GM21619 (cell line): ENCODE measurements around the gene E2F2.

Experiments
- ATAC-seq: cut with Tn5 transposase; IDR thresholded peaks from one replicate; pipeline ENCODE4 v1.9.1; 2021; ENCODE audit not compliant: unreplicated experiment

Gene E2F2, protein sequence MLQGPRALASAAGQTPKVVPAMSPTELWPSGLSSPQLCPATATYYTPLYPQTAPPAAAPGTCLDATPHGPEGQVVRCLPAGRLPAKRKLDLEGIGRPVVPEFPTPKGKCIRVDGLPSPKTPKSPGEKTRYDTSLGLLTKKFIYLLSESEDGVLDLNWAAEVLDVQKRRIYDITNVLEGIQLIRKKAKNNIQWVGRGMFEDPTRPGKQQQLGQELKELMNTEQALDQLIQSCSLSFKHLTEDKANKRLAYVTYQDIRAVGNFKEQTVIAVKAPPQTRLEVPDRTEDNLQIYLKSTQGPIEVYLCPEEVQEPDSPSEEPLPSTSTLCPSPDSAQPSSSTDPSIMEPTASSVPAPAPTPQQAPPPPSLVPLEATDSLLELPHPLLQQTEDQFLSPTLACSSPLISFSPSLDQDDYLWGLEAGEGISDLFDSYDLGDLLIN

DNA sequence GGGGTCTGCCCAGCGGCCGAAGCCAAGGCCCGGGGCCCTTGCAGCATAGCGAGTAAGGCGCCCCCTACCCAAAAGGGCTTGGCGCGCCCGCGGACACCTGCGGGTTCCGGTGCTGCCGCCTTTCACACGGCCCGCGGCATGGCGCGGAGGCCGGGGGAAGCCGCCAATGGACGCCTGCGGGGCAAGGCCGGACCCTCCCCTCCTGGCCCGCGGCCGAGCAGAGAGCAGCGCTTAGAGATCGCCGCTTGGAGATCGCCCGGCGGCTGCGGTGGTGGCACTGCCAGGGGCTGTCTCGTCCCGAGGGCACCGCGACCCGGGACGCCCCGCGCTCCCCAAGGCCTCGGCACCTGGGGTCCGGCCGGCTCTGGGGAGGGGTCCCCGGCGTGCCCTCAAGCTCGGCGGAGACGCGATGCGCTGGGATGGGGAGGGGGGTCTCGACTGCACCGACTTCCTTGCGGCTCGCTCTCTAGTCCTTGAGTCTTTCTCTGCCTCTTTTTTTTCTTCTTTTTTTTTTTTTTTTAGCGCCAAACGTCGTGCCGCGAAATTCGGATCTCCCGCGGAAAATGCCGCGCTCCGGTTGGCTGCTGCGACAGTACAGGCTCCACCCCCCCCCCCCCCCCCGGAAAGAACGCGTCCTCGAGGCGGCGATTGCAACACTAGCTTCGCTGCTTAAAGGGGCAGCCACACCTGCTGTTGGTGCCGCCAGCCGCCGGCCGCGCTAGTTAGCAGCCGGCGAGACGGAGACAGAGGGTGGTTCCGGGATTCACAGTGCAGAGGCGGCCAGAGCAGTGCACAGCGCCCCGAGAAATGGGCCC is at the start of gene E2F2:
TSS of gene E2F2 (minus strand) at position 487 of the 815 bp plus-strand sequence. CDS start at position 47, 440 bp downstream.
- peak; percentile 48 for ATAC-seq

DNA sequence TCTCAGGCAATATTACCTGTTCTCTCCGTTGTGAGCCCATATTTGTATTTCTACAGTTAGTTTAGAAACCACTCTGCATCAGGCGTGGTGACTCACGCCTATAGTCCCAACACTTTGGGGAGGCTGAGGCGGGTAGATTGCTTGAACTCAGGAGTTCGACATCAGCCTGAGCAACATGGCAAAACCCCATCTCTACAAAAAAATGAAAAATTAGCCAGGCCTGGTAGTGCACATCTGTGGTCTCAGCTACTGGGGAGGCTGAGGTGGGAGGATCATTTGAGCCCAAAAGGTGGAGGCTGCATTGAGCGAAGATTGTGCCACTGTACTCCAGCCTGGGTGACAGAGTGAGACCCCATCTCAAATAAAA is 47.9 kb upstream of the E2F2 start:
- no peak for ATAC-seq

DNA sequence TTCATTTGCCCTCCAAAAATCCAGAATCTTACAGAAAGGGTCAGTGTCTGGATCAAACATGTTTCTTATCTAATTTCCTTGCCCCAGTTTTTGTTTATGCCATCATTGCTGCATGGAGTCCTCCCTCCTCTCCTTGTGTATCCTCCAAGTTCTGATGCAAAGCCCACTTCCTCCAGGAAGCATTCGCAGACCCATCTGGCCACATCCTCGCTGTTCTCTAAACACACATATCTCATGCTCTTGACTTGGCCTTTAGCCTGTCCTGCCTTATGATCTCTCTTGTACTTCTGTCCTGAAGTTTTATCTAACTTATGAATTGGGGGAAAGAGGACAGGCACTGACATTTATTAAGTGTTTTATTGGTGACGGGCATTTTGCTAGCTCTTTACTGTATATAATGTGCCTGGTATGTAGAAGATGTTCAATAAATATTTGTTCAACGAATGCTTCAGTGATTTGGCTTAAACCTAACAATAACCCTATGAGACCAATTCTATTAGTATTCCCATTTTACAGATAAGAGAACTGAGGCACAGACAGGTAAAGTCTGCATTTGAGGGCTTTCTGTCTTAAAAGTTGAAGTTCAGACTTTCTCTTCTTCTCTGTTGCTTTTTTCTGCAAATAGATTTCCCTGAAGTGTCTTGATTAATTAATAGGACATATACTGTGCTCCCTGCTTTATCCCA is 47.4 kb upstream of the E2F2 start:
- no peak for ATAC-seq

DNA sequence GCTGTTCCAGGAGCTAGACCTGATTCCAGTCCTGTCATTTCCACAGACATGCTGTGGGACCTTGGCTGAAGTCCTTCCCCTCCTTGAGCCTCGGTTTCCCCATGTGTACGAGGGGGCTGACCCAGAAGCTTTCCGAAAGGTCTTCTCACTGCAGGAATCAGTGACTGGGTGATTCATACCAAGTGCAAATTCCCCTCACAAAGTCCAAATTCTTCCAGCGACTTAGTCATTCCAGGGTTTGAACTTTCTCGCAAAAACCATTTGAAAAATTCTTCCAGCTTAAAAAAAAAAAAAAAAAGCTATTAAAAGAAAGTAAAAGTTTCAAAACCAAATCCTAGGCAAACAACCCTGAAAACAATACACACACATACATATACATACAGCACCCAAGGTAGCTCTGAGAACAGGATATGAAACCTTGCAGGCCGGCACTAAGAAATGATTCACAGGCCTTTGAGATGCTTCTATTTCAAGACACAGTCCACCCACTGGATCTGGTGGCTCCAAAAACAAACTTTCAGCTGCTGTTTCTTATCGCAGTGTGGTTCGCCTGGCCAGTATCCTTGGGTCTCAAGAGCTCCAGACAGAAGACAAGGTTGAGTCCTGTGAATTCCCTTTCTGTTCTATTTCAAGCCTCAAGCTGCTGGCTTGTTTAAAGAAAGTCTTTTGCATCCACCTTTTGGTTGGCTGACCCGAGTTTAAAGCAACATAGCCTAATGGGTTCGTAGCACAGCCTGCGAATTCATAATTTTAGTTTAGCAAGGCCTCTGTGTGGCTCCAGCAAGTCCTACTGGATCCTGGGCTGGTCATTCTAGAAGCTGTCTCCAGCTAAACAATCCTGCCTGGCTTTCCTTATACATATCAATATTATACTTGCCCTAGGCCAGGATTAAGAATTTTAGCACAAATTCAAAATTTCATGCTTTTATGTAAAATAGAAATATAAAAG is 46.3 kb upstream of the E2F2 start:
- ATAC-seq: peak; percentile 86

DNA sequence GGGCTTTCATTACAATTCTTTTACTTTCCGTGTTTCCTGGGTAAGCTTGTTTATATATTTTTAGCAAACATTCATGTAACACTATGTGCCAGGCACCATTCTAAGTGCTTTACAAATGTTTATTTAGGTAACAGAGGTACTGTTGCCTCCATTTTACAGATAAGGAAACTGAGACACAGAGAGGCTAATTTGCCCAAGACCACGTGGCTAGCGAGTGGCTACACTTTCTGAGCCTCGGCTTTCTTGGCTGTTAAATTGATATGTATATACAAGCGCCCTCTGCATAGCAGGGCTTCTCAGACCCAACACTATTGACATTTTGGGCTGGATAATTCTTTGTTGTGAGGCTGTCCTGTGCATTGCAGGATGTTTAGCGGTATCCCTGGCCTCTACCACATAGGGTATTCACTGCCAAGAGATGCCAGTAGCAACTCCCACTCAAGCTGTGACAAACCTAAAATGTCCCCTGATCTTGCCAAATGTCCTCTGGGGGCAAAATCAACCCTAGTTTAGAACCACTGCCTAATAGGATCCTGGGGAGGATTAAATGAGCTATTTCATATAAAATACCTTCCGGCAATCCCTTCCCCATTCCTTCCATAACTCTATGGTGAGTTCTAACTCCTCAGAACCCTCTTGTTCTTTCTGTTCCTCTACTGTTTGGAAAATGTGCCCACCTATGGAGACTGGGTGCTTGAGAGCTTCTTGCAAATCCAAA is 45.5 kb upstream of the E2F2 start:
- no peak for ATAC-seq

DNA sequence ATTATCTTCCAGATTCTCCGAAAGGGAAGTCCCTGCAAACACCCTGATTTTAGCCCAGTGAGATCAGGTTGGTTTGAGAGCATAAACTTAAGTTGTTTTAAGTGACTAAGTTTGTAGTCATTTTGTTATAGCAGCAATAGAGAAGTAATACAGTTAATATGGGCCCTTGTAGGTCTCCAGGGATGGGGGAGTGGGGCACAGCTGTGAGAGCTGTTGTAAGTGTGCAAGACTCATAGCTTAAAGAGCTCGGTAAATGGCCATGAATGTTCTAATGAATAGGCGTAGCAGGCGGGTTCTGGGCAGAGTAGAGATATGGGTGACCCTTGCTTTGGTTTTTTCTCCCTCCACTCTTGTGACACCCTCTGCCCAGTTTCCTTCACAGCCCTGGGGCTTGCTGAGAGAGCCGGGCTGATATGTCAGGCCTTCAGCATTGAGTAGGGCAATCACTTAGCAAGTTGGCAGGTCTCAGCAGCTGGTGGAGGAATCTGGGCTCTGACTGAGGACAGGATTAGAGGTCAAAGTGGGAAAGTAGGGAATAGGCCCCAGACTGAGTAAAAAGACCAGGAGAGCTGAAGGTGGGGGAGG is 44.3 kb upstream of the E2F2 start:
- ATAC-seq: no peak

DNA sequence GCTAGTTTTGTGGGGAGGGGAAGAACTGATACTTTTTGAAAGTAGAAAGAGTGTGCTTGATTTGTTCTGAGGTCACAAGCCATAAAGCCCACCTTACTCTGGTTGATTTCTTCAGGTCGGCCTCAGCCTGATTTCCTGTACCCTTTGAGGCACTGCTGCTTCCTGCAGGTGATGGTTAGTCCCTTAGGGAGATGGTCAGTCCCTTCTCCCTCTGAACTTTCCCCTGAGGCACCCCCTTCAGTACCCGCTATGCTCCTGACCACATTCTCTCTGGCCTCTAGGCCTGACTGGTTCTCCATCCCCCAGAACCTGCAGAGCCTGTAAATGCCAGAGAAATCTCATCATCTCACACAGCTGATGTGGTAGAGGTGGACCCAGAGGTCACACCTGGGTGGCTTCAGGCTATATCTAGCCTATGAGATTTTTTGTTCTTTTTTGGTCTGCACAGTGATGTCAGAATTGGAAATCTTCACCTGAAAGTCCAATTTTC is 43.3 kb upstream of the E2F2 start:
- peak; percentile 38 for ATAC-seq

DNA sequence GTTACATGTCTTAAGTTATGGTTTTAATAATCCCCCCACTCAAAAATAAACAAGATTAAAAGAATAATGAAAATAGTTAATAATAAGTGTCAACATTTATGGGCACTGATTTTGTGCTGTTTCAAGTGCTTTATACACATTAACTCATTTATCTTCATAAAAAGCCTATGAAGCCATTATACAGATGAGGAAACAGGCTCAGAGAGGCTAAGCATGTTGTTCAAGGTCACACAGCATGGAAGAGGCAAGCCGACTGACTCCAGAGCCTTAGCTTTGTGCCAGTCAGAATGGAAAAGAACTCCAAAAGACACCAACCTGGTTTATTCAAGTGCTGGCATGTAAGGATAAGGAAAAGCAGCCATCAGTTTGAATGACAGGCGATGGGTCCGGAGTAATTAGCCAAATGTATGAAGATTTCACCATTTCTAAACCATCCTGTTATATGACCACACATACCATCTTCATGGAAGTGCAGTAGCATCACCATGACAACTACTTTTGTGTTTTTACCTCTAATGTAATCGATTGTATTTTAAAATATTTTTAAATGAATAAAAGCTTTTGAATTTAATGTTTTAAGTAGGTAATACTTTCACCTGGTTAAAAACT is 42.6 kb upstream of the E2F2 start:
- no peak for ATAC-seq

DNA sequence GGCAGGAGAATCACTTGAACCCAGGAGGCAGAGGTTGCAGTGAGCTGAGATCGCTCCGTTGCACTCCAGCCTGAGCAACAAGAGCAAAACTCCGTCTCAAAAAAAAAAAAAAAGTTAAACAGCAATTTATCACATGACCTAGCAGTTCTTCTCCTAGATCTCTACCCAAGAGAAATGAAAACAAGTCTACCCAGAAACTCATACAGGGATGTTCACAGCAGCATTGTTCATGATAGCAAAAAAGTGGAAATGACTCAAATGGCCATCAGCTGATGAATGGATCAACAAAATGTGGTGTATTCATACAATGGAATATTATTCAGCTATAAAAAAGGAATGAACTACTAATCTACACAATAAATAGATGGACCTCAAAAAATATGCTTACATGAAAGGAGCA is 40.4 kb upstream of the E2F2 start:
- no peak for ATAC-seq

DNA sequence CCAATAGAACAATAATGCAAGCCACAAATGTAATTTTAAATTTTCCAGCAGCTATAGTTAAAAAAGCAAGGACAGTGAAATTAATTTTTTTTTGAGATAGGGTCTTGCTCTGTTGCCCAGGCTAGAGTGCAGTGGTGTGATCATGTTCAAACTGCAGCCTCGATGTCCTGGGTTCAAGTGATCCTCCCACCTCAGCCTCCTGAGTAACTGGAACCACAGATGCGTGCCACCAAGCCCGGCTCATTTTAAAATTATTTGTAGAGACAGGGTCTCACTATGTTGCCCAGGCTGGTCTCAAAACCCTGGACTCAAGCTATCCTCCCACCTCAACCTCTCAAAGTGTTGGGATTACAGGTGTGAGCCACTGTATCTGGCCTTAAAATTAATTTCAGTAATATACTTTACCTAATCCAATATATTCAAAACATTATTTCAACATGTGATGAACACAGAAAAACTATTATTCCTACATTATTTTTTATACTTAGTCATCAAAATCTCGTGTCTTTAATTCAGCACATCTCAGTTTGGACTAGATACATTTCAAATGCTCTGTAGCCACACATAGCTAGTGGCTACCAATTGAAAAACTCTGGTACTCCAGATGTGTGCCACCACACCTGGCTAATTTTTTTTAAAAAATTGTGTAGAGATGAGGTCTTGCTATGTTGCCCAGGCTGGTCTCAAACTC is 39.1 kb upstream of the E2F2 start:
- no peak for ATAC-seq

DNA sequence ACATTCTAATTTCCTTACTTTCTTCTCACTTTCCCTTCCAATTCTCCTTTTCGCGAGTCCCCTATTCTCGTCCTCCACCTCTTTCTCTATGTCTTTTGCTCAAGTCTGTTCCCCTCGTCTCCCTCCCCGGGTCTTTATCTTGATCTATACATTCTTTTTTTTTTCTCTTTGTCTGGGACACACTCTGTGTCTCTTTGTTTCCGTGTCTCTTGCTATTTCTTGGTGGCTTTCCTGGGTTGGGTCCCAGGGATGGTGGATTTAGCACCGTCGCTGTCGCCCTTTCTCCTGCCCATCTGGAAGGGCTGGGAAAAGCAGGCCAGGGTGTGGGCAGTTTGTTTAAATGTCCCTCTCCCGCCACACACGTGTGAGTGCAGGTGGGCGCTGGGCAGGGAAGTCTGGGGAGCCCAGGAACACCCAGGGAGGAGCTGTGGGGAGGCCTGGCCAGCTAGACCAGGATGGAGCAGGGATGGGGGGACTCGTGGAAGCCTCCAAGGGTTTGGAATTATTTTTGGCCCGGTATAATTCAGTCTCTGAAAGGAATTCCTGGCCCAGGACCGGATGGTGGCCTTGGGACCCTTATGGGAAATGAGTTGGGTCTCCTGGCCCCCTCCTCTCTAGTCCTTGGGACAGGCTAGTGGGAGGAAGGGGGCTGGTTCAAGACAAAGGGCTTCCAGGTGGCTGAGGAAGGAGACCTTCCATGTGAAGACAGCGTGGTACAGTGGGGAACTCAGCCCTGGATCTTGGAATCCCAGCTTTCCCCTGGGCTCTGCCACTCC is 37.8 kb upstream of the E2F2 start:
- ATAC-seq: no peak

DNA sequence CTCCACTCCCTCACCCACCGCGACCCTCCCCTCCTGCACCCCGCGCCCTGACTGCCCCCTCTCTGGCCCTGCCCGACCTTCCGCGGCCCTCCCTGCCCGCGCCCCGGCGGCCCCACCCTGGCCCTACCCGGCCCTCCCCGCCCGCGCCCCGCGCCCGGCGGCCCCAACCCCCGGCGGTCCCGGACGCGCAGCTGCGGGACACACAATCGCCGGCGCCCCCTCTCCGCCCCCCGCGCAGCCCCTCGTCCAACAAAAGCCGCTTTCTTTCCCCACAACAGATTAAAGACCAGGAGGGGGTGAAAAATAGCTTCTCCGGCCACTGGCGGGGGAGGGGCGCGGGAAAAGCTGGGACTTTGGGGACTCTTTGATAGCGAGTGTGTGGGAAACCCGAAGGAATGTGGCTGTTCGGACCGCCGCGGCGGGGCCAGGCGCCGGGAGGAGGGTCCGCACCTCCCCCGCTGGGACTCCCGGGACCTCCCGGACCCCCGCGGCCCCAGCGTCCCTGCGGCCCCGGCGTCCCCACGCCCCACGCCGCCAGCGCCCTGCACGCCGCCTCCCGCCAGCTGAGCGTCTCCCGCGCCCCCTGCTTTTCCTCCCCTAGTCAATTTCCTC is 37.1 kb upstream of the E2F2 start:
- no peak for ATAC-seq

DNA sequence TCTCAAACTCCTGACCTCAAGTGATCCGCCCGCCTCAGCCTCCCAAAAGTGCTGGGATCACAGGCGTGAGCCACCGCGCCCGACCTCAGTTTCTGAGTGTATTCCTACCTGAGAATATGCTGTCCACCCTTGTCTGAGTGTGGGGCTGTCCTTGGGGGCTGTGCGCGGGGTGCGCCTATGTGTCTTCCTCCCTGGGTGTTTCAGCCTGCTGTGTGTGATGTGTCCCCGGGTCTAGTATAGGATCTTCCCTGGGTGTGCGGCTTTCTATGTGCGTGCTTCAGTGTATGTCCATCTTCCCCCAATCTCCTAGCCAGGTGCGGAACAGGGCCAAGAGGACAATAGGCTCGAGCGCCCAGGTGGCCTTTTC is 36.6 kb upstream of the E2F2 start:
- ATAC-seq: no peak

DNA sequence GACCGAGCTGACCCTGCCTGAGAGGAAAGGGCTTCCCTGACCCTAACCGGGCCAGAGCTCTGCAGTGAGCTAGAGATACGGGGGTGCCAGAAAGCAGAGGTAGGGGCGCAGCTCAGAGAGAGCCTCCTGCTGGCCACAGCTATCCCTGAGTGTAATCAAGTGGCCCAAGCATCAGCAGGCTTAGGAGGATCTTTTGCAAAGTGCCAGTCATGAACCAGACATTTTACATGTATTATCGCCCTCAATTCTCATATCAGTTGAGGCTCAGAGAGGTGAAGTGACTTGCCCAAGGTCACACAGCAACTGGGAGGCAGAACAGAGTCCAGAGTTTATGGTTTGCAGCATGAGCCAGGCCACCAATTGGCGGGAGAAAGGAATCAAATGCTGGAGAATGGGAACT is 35.3 kb upstream of the E2F2 start:
- no peak for ATAC-seq

DNA sequence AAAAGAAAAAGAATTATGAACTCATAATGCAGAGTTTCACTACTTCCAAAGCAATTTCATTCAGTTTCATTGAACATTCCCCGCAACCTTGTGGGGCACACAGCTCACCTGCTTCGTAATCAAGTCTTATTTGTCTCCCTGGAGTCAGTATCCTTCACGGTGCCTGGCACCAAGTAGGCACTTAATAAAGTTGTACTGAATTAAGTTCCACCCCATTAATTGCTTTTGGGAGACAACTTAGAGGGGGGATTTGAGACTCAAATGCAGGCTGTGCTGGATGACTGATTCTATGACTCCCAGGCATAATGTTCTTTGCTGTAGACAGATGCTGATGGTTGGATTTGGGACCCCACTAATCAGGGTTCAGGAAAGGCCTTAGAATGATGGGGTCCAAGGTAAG is 34.7 kb upstream of the E2F2 start:
- no peak for ATAC-seq

DNA sequence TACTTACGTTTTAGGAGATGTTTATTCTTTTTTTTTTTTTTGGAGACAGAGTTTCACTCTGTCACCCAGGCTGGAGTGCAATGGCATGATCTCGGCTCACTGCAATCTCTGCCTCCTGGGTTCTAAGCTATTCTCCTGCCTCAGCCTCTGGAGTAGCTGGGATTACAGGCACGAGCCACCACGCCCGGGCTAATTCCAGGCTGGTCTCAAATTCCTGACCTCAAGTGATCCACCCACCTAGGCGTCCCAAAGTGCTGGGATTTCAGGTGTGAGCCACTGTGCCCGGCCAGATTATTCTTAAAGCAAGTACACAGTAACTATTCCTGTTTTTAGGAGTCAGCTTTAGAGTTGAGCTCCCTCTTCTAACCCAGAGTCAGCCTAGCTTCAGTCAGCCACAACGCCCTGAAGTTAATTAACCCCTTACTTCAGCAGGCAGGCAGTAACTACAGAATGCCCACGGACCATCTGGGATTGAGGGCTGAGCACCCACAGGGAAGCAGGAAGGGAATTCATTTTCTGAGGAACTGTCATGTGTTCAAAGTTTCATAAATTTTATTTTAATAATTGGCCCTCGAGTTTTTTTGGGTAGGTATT is 33.6 kb upstream of the E2F2 start:
- no peak for ATAC-seq
